ENCODE results near the gene ATG9B.

ATG9B gene

GRCh38 chr7:151062399-151063211 is 38.3 kb upstream of the ATG9B start:
- no peak for DNase-seq (ENCODE audit: low spot score)
- H3K27ac ChIP-seq: peak overlapping the region; percentile 96
- ChIA-PET POLR2A (ENCODE audit: low non-redundant PET) (interaction anchor here (0.7 to 0.9 kb wide), 2 partner anchors 18 to 19 kb away, joined by 3 read pairs; partner anchors contain the start of gene FASTK), CTCF (interaction anchor here (0.6 to 0.7 kb wide), 4 partner anchors 15 to 53 kb away, joined by 3 to 4 read pairs (median 3); partner anchors contain the start of gene ATG9B)
- TF ChIP-seq CTCF (conservative IDR thresholded peaks at IDR 0.05; ENCODE audit: low read depth): no peak

GRCh38 chr7:151062111-151062398 is 37.8 kb upstream of the ATG9B start:
- DNase-seq (ENCODE audit: low spot score): no peak
- peak overlapping the region; percentile 96 for H3K27ac ChIP-seq
- POLR2A ChIA-PET (ENCODE audit: low non-redundant PET): interaction anchor here (0.7 to 0.9 kb wide), 2 partner anchors 19 kb away, joined by 3 read pairs; partner anchors contain the start of gene FASTK
- TF ChIP-seq CTCF (conservative IDR thresholded peaks at IDR 0.05; ENCODE audit: low read depth): no peak
- CTCF ChIA-PET: interaction anchor here (0.6 to 0.7 kb wide), 2 partner anchors 25 to 54 kb away, joined by 3 read pairs; no protein-coding TSS in a partner anchor

GRCh38 chr7:151061213-151062110 is 37.2 kb upstream of the ATG9B start:
- DNase-seq (ENCODE audit: low spot score): no peak
- TF ChIP-seq CTCF (conservative IDR thresholded peaks at IDR 0.05; ENCODE audit: low read depth): no peak
- peak overlapping the region; percentile 96 for H3K27ac ChIP-seq

GRCh38 chr7:151060416-151061212 is 36.3 kb upstream of the ATG9B start:
- H3K27ac ChIP-seq: peak overlapping the region; percentile 96
- no peak for TF ChIP-seq CTCF (conservative IDR thresholded peaks at IDR 0.05; ENCODE audit: low read depth)
- POLR2A ChIA-PET (ENCODE audit: low non-redundant PET): interaction anchor here (0.6 kb wide), 2 partner anchors 119 to 1499 kb away, joined by 3 to 4 read pairs; no protein-coding TSS in a partner anchor

More at GRCh38 chr7:151061213-151062110, 37.2 kb upstream of the ATG9B start:
- POLR2A ChIA-PET (ENCODE audit: low non-redundant PET): interaction anchor here (0.6 to 0.7 kb wide), 3 partner anchors 19 to 1500 kb away, joined by 3 to 4 read pairs (median 3); partner anchors contain the start of gene FASTK
- CTCF ChIA-PET: no interaction called here

GRCh38 chr7:151060113-151060415 is 35.8 kb upstream of the ATG9B start:
- peak overlapping the region; percentile 96 for H3K27ac ChIP-seq
- ChIA-PET CTCF (no interaction called here), POLR2A (ENCODE audit: low non-redundant PET) (no interaction called here)
- TF ChIP-seq CTCF (conservative IDR thresholded peaks at IDR 0.05; ENCODE audit: low read depth): peak; percentile 3
- peak; percentile 13 for DNase-seq (ENCODE audit: low spot score)

More at GRCh38 chr7:151060416-151061212, 36.3 kb upstream of the ATG9B start:
- CTCF ChIA-PET: no interaction called here
- peak; percentile 30 for DNase-seq (ENCODE audit: low spot score)
